ENCODE measurements around the gene USP6NL. TPM values are rescaled to one million over a fixed set of nuclear protein-coding genes. Genes with fewer than 3 reads are reported as not detected.

The USP6NL gene
- total and polyA plus RNA-seq, 10 of the 15 experiments (the other 5 are each of a cell fraction or from before 2014, with no cell fraction given) = 4.0 to 27.7 (median 18.2) TPM

- RAD21 ChIA-PET (ENCODE audit: unreplicated experiment) = interaction anchor here (0.6 to 3.5 kb wide), 4 partner anchors 8 to 245 kb away, joined by 3 to 56 read pairs (median 26); no protein-coding TSS in a partner anchor
- FAIRE-seq (no peak), ATAC-seq (no peak), DNase-seq (ENCODE audit: low read depth, low spot score) (no peak)
- in situ Hi-C loops (cut with MboI) = loop anchor here (5.0 kb wide), 1 partner anchor 244 kb away; no protein-coding TSS in a partner anchor
- SMC1A ChIA-PET (ENCODE audit: uncharacterized antibody, unreplicated experiment) = interaction anchor here (0.8 to 4.4 kb wide), 8 partner anchors 164 to 247 kb away, joined by 3 to 67 read pairs (median 8); no protein-coding TSS in a partner anchor
- POLR2A ChIA-PET = no interaction called here
- H3K9me3 ChIP-seq (replicated peaks; ENCODE audit: control insufficient read depth, insufficient read depth, low read length) = no peaks in the 10 kb centered on the region
- peaks cover 24% of the 10 kb centered on the region for H3K4me1 ChIP-seq (ENCODE audit: control insufficient read depth, insufficient read depth, low read length)
- intact Hi-C loops (cut with micrococcal nuclease; ENCODE audit: unreplicated experiment) = no loop called here
- H3K27ac ChIP-seq (ENCODE audit: control insufficient read depth, insufficient read depth) = no peak overlapping the region
- peaks cover 8% of the 10 kb centered on the region for H3K79me2 ChIP-seq (ENCODE audit: control insufficient read depth, insufficient read depth, low read length)
- no peak overlapping the region for H3K4me3 ChIP-seq
- WGBS (ENCODE audit: insufficient coverage, insufficient replicate concordance, low lambda C conversion rate, missing lambda C conversion rate) = 97% methylated on average over 4 of the region's 4 CpGs
- H4K20me1 ChIP-seq (ENCODE audit: control insufficient read depth, insufficient read depth) = no peaks in the 10 kb centered on the region
- no TSS peak for BruUV-seq (replicated peaks)
- TF ChIP-seq CHD4 (IDR thresholded peaks at IDR 0.05) (no peak), ZBTB33 (IDR thresholded peaks at IDR 0.05) (no peak), ZNF24 (IDR thresholded peaks at IDR 0.05) (no peak), SKIL (IDR thresholded peaks at IDR 0.05; ENCODE audit: low read depth, poor library complexity, severe bottlenecking) (no peak), ZBED1 (IDR thresholded peaks at IDR 0.05; ENCODE audit: borderline replicate concordance) (no peak), SREBF2 (IDR thresholded peaks at IDR 0.05; ENCODE audit: low read length) (no peak)
- CTCF ChIA-PET = interaction anchor here (1.1 to 3.9 kb wide), 4 partner anchors 29 to 269 kb away, joined by 4 to 125 read pairs (median 52); no protein-coding TSS in a partner anchor
- no peak overlapping the region for H3K9ac ChIP-seq (ENCODE audit: control insufficient read depth, insufficient read depth, low read length)
- no peaks in the 10 kb centered on the region for H3K27me3 ChIP-seq (replicated peaks in 1 of 2; ENCODE audit: control insufficient read depth in 2 of 2, insufficient read depth in 2 of 2, low read length in 1 of 2)
- no peak overlapping the region for H3K4me2 ChIP-seq (ENCODE audit: control insufficient read depth, insufficient read depth)
- no peak overlapping the region for H2AFZ ChIP-seq (ENCODE audit: control insufficient read depth, low read depth, low read length)
- peaks cover 0 to 9% of the 10 kb centered on the region in 2 experiments; a peak in 2 of 4 replicates for H3K36me3 ChIP-seq (ENCODE audit: control insufficient read depth in 2 of 2, insufficient read depth in 2 of 2, low read length in 1 of 2)
These were observed 97.7 kb downstream of the USP6NL start for GRCh38 chr10:11513727-11514126.

Measured in GM12878 (cell line).